GM18508 (cell line): Measurements from ENCODE around the gene ADPRHL1.
A peak's percentile ranks its signal among the peaks of the same experiment; 100 is the strongest.
"Not testable (repeated sequence)": the region's sequence is repeated elsewhere in the genome, so short reads cannot be mapped to it uniquely, and the experiment has no call there.

Experiments used
- ATAC-seq: cut with Tn5 transposase; IDR thresholded peaks from one replicate; pipeline ENCODE4 v1.9.1; 2021; ENCODE audit warnings: moderate number of reproducible peaks; ENCODE audit not compliant: insufficient read depth, unreplicated experiment

ADPRHL1 gene

GRCh38 chr13:113458253-113459065 is 5.2 kb upstream of the ADPRHL1 start:
- no peak for ATAC-seq

- no peak for ATAC-seq
These were observed 4.2 kb upstream of the ADPRHL1 start for GRCh38 chr13:113457510-113457909.

GRCh38 chr13:113456116-113456702 is 2.9 kb upstream of the ADPRHL1 start:
- ATAC-seq = no peak

GRCh38 chr13:113455384-113455783 is 2.1 kb upstream of the ADPRHL1 start:
- no peak for ATAC-seq

- no peak for ATAC-seq
These were observed 1.6 kb upstream of the ADPRHL1 start for GRCh38 chr13:113454936-113455335.

GRCh38 chr13:113452466-113452865 is 822 bp downstream of the ADPRHL1 start:
- no peak for ATAC-seq

GRCh38 chr13:113451951-113452421 is 1.3 kb downstream of the ADPRHL1 start:
- no peak for ATAC-seq

- ATAC-seq = not testable (repeated sequence)
These were observed 2.2 kb downstream of the ADPRHL1 start for GRCh38 chr13:113450861-113451620.

- ATAC-seq = not testable (repeated sequence)
These were observed 2.9 kb downstream of the ADPRHL1 start for GRCh38 chr13:113450348-113450744.

GRCh38 chr13:113449693-113450347 is 3.5 kb downstream of the ADPRHL1 start:
- no peak for ATAC-seq

GRCh38 chr13:113448885-113449692 is 4.2 kb downstream of the ADPRHL1 start:
- ATAC-seq = peak; percentile 52

- ATAC-seq = no peak
These were observed 4.8 kb downstream of the ADPRHL1 start for GRCh38 chr13:113448545-113448884.

GRCh38 chr13:113447596-113447995 is 5.7 kb downstream of the ADPRHL1 start:
- no peak for ATAC-seq

GRCh38 chr13:113446488-113446854 is 6.8 kb downstream of the ADPRHL1 start:
- no peak for ATAC-seq

- ATAC-seq = no peak
These were observed 7.3 kb downstream of the ADPRHL1 start for GRCh38 chr13:113445791-113446487.

- no peak for ATAC-seq
These were observed 9.3 kb downstream of the ADPRHL1 start for GRCh38 chr13:113443991-113444390.

GRCh38 chr13:113442985-113443362 is 10.3 kb downstream of the ADPRHL1 start:
- no peak for ATAC-seq

GRCh38 chr13:113442354-113442984 is 10.8 kb downstream of the ADPRHL1 start:
- ATAC-seq = no peak

GRCh38 chr13:113441661-113442060 is 11.6 kb downstream of the ADPRHL1 start:
- no peak for ATAC-seq
